Measurements from ENCODE around the gene COL5A1.

Gene COL5A1

DNA sequence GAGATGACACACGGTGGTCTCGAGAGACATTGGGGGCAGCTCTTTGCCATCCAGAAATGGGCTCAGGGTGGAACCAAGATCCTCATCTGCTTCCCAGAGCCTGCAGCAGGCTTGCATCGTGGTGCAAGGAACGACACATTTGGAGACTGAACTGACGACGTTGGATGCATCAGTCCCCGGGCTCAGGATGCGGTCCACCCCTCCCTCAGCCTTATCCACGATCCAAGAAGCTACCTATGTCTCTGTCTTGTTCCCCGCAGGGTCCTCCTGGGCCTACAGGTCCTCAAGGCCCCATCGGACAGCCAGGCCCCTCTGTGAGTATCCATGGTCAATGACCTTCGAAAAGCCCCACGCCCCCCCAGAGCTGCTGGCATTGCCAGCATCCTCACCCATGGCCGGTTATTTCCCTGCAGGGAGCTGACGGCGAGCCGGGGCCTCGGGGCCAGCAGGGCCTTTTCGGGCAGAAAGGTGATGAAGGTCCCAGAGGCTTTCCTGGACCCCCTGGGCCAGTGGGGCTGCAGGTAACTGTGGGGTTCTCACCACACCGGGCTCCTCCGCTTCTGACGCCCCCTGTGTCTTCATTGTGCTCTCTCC is 169.6 kb downstream of the COL5A1 start:
- Histone ChIP-seq H3K4me3 (ENCODE audit: low read depth in 1 of 2, low read length in 1 of 2) (no peak overlapping the region), H3K27me3 (no peaks in the 10 kb centered on the region), H3K27ac (no peak overlapping the region), H3K36me3 (no peaks in the 10 kb centered on the region), H3K4me1 (ENCODE audit: control insufficient read depth in 1 of 2, insufficient read depth in 1 of 2, low read depth in 1 of 2, low read length in 1 of 2) (no peaks in the 10 kb centered on the region), H3K9me3 (no peaks in the 10 kb centered on the region)
- TF ChIP-seq, protein P1, sequence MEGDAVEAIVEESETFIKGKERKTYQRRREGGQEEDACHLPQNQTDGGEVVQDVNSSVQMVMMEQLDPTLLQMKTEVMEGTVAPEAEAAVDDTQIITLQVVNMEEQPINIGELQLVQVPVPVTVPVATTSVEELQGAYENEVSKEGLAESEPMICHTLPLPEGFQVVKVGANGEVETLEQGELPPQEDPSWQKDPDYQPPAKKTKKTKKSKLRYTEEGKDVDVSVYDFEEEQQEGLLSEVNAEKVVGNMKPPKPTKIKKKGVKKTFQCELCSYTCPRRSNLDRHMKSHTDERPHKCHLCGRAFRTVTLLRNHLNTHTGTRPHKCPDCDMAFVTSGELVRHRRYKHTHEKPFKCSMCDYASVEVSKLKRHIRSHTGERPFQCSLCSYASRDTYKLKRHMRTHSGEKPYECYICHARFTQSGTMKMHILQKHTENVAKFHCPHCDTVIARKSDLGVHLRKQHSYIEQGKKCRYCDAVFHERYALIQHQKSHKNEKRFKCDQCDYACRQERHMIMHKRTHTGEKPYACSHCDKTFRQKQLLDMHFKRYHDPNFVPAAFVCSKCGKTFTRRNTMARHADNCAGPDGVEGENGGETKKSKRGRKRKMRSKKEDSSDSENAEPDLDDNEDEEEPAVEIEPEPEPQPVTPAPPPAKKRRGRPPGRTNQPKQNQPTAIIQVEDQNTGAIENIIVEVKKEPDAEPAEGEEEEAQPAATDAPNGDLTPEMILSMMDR (IDR thresholded peaks at IDR 0.05) = no peak

DNA sequence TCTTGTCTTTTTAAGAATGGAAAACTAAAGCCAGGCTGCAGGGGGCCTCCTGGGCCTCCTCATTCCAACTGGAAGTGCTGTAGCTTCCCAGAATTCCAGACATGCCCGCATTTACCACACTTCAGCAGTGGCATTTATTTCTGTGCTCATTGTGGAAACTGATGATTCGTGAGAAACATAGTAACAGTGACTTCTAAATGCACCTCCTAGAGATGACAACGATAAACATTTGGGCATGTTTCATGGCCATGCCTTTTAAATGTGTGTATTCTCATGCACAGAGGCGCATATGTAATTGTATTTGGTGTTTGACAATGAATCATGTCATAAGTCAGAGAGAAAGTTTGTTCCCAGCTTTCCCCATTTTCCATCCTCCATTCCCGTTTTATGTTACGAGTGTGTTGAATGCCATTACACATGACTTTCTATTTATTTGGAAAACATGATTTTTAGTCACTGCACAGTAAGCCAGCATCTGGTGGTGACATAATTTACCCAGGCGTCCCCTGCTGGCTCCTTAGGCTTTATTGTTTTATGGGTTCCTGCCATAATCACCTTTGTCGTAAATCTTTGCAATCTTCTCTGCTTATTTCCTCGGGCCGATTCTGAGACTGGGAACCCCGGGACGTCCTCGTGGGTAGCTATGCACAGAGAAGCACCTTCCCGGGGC is 170.2 kb downstream of the COL5A1 start:
- Histone ChIP-seq H3K36me3 (no peaks in the 10 kb centered on the region), H3K27me3 (no peaks in the 10 kb centered on the region), H3K27ac (no peak overlapping the region), H3K4me3 (ENCODE audit: low read depth in 1 of 2, low read length in 1 of 2) (no peak overlapping the region), H3K4me1 (ENCODE audit: control insufficient read depth in 1 of 2, insufficient read depth in 1 of 2, low read depth in 1 of 2, low read length in 1 of 2) (no peaks in the 10 kb centered on the region), H3K9me3 (no peaks in the 10 kb centered on the region)
- TF ChIP-seq, protein P1 (IDR thresholded peaks at IDR 0.05) = no peak

DNA sequence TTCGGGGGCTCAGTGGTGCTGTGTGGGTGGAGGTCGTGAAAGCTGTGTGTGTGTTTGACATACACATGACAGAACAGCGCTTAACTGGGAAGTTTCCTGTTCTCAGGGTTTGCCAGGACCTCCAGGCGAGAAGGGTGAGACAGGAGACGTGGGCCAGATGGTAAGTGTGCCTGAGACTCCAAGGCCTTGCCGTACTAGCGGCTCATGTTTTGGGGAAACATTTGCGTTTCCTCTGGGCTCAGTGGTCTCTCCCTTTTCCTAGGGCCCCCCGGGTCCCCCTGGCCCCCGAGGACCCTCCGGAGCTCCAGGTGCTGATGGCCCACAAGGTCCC is 170.7 kb downstream of the COL5A1 start:
- no peaks in the 10 kb centered on the region for H3K4me1 ChIP-seq (ENCODE audit: control insufficient read depth in 1 of 2, insufficient read depth in 1 of 2, low read depth in 1 of 2, low read length in 1 of 2)
- no peaks in the 10 kb centered on the region for H3K36me3 ChIP-seq
- no peak overlapping the region for H3K27ac ChIP-seq
- H3K27me3 ChIP-seq = no peaks in the 10 kb centered on the region
- TF ChIP-seq, protein P1 (IDR thresholded peaks at IDR 0.05) = no peak
- no peaks in the 10 kb centered on the region for H3K9me3 ChIP-seq
- H3K4me3 ChIP-seq (ENCODE audit: low read depth in 1 of 2, low read length in 1 of 2) = no peak overlapping the region

DNA sequence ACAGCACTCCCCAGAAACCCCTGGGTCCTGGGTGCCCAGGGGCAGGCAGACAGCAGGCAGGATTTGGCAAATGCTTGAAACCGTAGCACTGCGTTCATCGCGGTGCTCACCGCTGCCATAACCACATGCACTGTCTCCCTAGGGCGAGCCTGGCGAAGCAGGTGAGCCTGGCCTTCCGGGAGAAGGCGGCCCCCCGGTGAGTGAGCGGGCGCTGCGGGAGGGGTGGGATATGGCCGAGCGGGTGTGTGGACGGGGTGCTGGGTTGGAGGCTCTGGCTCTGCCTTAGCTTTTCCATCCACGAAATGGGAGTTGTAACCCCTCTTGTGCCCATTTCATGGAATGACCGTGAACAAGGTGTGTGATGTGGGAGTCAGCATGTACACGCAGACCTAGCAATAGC is 172.2 kb downstream of the COL5A1 start:
- TF ChIP-seq, protein P1 (IDR thresholded peaks at IDR 0.05) = no peak
- Histone ChIP-seq H3K27ac (no peak overlapping the region), H3K27me3 (no peaks in the 10 kb centered on the region), H3K9me3 (no peaks in the 10 kb centered on the region), H3K4me3 (ENCODE audit: low read depth in 1 of 2, low read length in 1 of 2) (no peak overlapping the region), H3K36me3 (no peaks in the 10 kb centered on the region), H3K4me1 (ENCODE audit: control insufficient read depth in 1 of 2, insufficient read depth in 1 of 2, low read depth in 1 of 2, low read length in 1 of 2) (no peaks in the 10 kb centered on the region)

DNA sequence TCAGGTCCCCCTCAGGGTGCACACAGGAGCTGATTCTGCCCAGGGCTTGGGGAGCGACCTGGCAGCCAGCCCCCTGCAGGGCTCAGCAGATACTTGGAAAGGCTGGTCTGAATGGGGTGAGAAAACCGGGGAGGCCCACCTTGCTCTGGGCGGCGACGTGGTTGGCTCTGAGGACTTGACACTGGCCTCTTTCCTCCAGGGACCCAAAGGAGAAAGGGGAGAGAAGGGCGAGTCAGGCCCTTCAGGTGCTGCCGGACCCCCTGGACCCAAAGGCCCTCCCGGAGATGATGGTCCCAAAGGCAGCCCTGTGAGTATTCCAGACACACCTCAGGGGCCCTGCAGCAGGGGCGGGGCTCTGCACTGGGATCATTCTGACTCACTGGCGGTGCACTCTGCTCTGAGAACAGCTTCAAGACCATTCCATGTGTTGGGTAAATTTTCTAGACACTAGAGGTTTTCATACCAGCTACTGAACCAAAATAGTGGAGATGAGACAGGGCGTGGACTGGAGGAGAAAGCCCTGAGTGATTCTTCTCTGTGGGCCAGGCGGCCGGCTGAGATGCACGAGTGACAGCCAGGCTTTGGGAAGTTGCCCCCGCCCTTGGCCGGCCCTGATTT is 173.1 kb downstream of the COL5A1 start:
- no peaks in the 10 kb centered on the region for H3K9me3 ChIP-seq
- H3K4me1 ChIP-seq (ENCODE audit: control insufficient read depth in 1 of 2, insufficient read depth in 1 of 2, low read depth in 1 of 2, low read length in 1 of 2) = no peaks in the 10 kb centered on the region
- no peaks in the 10 kb centered on the region for H3K36me3 ChIP-seq
- H3K4me3 ChIP-seq (ENCODE audit: low read depth in 1 of 2, low read length in 1 of 2) = no peak overlapping the region
- H3K27ac ChIP-seq = no peak overlapping the region
- TF ChIP-seq, protein P1 (IDR thresholded peaks at IDR 0.05) = no peak
- no peaks in the 10 kb centered on the region for H3K27me3 ChIP-seq

All from neutrophil (primary cell).